HCT116 (cell line): ENCODE data around the gene TSPAN10. TPM values are rescaled to one million over a fixed set of nuclear protein-coding genes. Genes with fewer than 3 reads are reported as not detected.

Experiments
- ATAC-seq: fragments of 200-7000 bp; cut with Tn5 transposase; 2 replicates; pipeline ENCODE4 v1.9.1; 2020; ENCODE audit warnings: mild to moderate bottlenecking, moderate library complexity
- BruUV-seq: library from RNA; stranded (reverse); fragments of 400-500 nt; replicated peaks from 2 replicates; lab custom pipeline; 2021; lab: Mats Ljungman, UMichigan
- CTCF ChIA-PET: fragments of 300-600 bp; sonication (Branson Sonifier 250); formaldehyde crosslinking; loops from one replicate; lab custom pipeline; 2021; ENCODE audit warnings: antibody characterized with exemption; lab: Charles Lee
- POLR2A ChIA-PET: fragments of 300-600, 350-600 bp; sonication (Branson Sonifier 250); formaldehyde crosslinking; loops from one replicate; lab custom pipeline; 2021; ENCODE audit warnings: antibody characterized with exemption; lab: Charles Lee
- RAD21 ChIA-PET, 2 experiments: fragments of 300-600 bp; sonication (Branson Sonifier 250); formaldehyde crosslinking; loops; one replicate each; lab custom pipeline; 2023; ENCODE audit warnings: low total read pairs in 2 of 2; ENCODE audit not compliant: uncharacterized antibody in 2 of 2, unreplicated experiment in 2 of 2, low non-redundant PET in 1 of 2; lab: Charles Lee
- DNase-seq: peaks from one replicate; pipeline ENCODE4 v3.0.0-alpha.2; 2010; ENCODE audit warnings: low read depth, low spot score
- H2AFZ ChIP-seq: fragments of 200-600 bp; shearing (Covaris generic), sonication (generic); 2 replicates; pipeline ENCODE4 v1.6.1; 2017; ENCODE audit warnings: low read depth, mixed run types, mixed read lengths, antibody characterized with exemption, low read length; ENCODE audit not compliant: poor library complexity, severe bottlenecking
- H3K27ac ChIP-seq: 2 replicates; pipeline ENCODE4 v1.5.1; 2012; ENCODE audit warnings: low read depth, low read length
- H3K27me3 ChIP-seq: fragments of 200-600 bp; sonication (generic); 2 replicates; pipeline ENCODE4 v1.6.1; 2016; ENCODE audit warnings: mixed run types, low read length, mixed read lengths; ENCODE audit not compliant: insufficient read depth
- H3K36me3 ChIP-seq, 2 experiments: fragments of 200-500 bp in 1 of 2; fragments of 200-600 bp in 1 of 2; sonication (Bioruptor generic) in 1 of 2; sonication (generic) in 1 of 2; 2 replicates each; pipeline versions ENCODE4 v1.5.1 to v1.6.1; 2014 to 2016; ENCODE audit warnings: low read length in 2 of 2, inconsistent platforms in 1 of 2, mixed read lengths in 1 of 2, mixed run types in 1 of 2; ENCODE audit not compliant: insufficient read depth in 2 of 2, control insufficient read depth in 1 of 2
- H3K4me1 ChIP-seq, 2 experiments: fragments of 200-600 bp in 1 of 2; sonication (generic) in 1 of 2; 2 replicates each; pipeline versions ENCODE4 v1.5.1 to v1.6.1; 2012 to 2017; ENCODE audit warnings: low read length in 2 of 2, inconsistent platforms in 1 of 2, mild to moderate bottlenecking in 1 of 2, mixed read lengths in 1 of 2, mixed run types in 1 of 2, moderate library complexity in 1 of 2; ENCODE audit not compliant: insufficient read depth in 2 of 2, control insufficient read depth in 1 of 2
- H3K4me2 ChIP-seq: fragments of 200-600 bp; sonication (generic); 2 replicates; pipeline ENCODE4 v1.6.1; 2017; ENCODE audit warnings: mixed run types, low read length, mixed read lengths
- H3K4me3 ChIP-seq, 2 experiments: fragments of 200-600 bp in 1 of 2; sonication (generic) in 1 of 2; replicated peaks in 1 of 2; 2 replicates each; pipeline ENCODE4 v1.5.1; 2011 to 2016; ENCODE audit warnings: low read length in 2 of 2, control low read depth in 1 of 2, low read depth in 1 of 2, mild to moderate bottlenecking in 1 of 2, mixed read lengths in 1 of 2, mixed run types in 1 of 2
- H3K79me2 ChIP-seq: fragments of 200-600 bp; sonication (generic); 2 replicates; pipeline ENCODE4 v1.6.1; 2017; ENCODE audit warnings: mild to moderate bottlenecking, mixed run types, low read length, moderate library complexity, mixed read lengths; ENCODE audit not compliant: insufficient read depth
- H3K9ac ChIP-seq: fragments of 200-600 bp; sonication (generic); 2 replicates; pipeline ENCODE4 v1.6.1; 2016; ENCODE audit warnings: low read length, mixed read lengths
- H3K9me2 ChIP-seq: fragments of 200-600 bp; sonication (generic), shearing (Covaris generic); 2 replicates; pipeline ENCODE4 v1.6.1; 2017; ENCODE audit warnings: mixed run types, mild to moderate bottlenecking, moderate library complexity; ENCODE audit not compliant: insufficient read depth
- H3K9me3 ChIP-seq, 2 experiments: fragments of 200-500 bp in 1 of 2; fragments of 200-600 bp in 1 of 2; sonication (Bioruptor generic) in 1 of 2; sonication (generic) in 1 of 2; 2 replicates each; pipeline ENCODE4 v1.6.1; 2014 to 2017; ENCODE audit warnings: low read length in 2 of 2, mixed read lengths in 2 of 2, inconsistent platforms in 1 of 2, low read depth in 1 of 2, mild to moderate bottlenecking in 1 of 2, mixed run types in 1 of 2, moderate library complexity in 1 of 2; ENCODE audit not compliant: control insufficient read depth in 1 of 2, insufficient read depth in 1 of 2
- H4K20me1 ChIP-seq: fragments of 200-600 bp; sonication (generic), shearing (Covaris generic); 2 replicates; pipeline ENCODE4 v1.6.1; 2017; ENCODE audit warnings: mixed run types, mild to moderate bottlenecking, moderate library complexity; ENCODE audit not compliant: insufficient read depth
- CBX3 ChIP-seq: IDR thresholded peaks from 2 replicates; pipeline ENCODE4 v1.6.1; 2012; ENCODE audit warnings: low read depth
- EGR1 ChIP-seq: IDR thresholded peaks from 2 replicates; pipeline ENCODE4 v1.6.1; 2012; ENCODE audit warnings: low read depth
- FOSL1 ChIP-seq: IDR thresholded peaks from 2 replicates; pipeline ENCODE4 v1.6.1; 2012; ENCODE audit warnings: low read depth
- JUND ChIP-seq: IDR thresholded peaks from 2 replicates; pipeline ENCODE4 v1.6.1; 2012
- MAX ChIP-seq: IDR thresholded peaks from 2 replicates; pipeline ENCODE4 v1.6.1; 2012
- POLR2A ChIP-seq: IDR thresholded peaks from 2 replicates; pipeline ENCODE4 v1.7.0; 2011; ENCODE audit warnings: borderline replicate concordance; ENCODE audit not compliant: insufficient read depth, insufficient read length; ENCODE audit errors: extremely low read depth
- POLR2AphosphoS5 ChIP-seq: IDR thresholded peaks from 2 replicates; pipeline ENCODE4 v1.6.1; 2011; ENCODE audit warnings: mild to moderate bottlenecking, low read depth, low read length, moderate library complexity
- SIN3A ChIP-seq: IDR thresholded peaks from 2 replicates; pipeline ENCODE4 v1.6.1; 2012; ENCODE audit warnings: low read depth
- YY1 ChIP-seq: IDR thresholded peaks from 2 replicates; pipeline ENCODE4 v1.6.1; 2011; ENCODE audit warnings: low read length, low read depth, moderate library complexity, mild to moderate bottlenecking; ENCODE audit not compliant: insufficient replicate concordance; ENCODE audit errors: extremely low read depth
- ZFX ChIP-seq: fragments of 450-650 bp; IDR thresholded peaks from 2 replicates; pipeline ENCODE4 v1.6.1; 2017
- intact Hi-C: fragments of 100-400 bp; cut with micrococcal nuclease; formaldehyde crosslinking; loops from 2 replicates; pipeline ENCODE4 v1.10.0; 2022
- total RNA-seq: library from RNA; stranded (reverse); gene quantifications from one replicate; pipeline ENCODE4 v1.2.1, GENCODE V29; 2021; ENCODE audit not compliant: unreplicated experiment
- TF ChIP-seq, protein P1 (sequence below), 3 experiments: fragments of 200-600 bp in 1 of 3; sonication (generic) in 1 of 3; IDR thresholded peaks in 2 of 3; conservative IDR thresholded peaks in 1 of 3; 2 replicates each; pipeline ENCODE4 v1.5.1; 2012 to 2017; ENCODE audit warnings: low read depth in 2 of 3, low read length in 2 of 3, antibody characterized with exemption in 1 of 3, borderline replicate concordance in 1 of 3, control low read depth in 1 of 3, mild to moderate bottlenecking in 1 of 3, mixed read lengths in 1 of 3, mixed run types in 1 of 3, moderate library complexity in 1 of 3; ENCODE audit not compliant: insufficient read depth in 1 of 3

Gene TSPAN10
- total RNA-seq, 1 experiment from 2014 or later: 2.3 TPM

DNA sequence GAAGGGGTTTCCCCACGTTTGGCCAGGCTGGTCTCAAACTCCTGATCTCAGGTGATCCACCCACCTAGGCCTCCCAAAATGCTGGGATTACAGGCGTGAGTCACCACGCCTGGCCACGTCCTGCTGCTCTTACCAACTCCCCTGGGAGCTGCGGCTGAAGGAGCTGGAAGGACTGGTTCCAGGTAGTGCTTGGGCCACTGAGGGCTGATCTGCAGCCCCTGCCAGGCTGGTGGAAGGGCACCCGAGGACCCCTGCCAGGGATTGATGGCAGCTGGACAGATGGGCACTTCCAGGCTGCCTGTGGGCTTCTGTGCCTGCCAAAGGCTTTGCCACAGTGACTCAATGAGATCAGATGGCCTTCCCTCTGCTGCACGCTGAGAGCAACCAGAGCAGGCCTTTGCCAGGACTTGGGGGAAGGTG is 27.1 kb downstream of the TSPAN10 start (continued):
- TF ChIP-seq JUND: no peak; the same call in 1 of the 2 replicates
- TF ChIP-seq MAX: peak; percentile 62; the same call in 1 of the 2 replicates
- TF ChIP-seq, all 23 proteins: peak for 4

DNA sequence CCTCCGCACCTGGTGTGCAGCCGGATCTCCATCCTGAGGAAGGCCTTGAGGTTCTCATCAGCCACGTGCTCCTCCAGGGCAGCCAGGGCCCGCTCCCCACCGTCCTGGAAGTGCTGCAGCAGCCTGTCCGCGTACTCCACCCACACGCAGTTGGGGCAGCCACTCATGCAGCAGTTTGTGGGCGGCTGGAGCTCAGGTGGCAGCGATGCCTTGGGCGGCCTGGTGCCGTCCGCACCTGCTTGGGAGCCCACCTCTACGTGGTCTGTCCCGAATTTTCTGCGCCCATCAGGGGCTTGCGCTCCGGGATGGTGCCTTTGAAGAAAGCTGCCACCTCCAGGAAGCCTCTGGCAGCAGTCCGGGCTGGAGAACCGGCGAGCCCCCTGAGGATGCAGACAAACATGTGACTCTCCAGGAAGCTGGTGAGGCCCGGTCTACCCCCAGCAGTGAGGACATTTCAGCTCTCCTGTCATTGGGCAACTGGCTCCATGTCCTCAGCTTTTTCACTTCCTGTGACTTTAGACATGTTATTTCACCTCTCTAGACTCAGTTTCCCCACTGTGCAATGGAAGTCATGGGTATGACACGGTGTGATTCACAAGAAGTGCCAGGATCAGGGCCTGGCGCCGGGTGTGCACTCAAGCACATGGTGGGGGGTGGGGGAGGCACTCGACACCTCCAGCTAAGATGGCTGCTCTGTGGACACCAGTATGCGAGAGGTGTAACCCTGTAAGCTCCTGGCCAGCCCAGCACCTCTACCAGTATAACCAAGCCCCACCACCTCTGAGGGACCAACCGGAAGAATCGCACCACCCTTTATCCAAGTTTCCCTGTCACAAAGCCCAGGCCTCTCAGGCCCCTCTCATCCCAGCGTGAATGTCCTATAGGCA is 28.5 kb downstream of the TSPAN10 start:
- peaks cover 56% of the 10 kb centered on the region for H3K79me2 ChIP-seq
- RAD21 ChIA-PET: no interaction called here
- no peak overlapping the region for H2AFZ ChIP-seq
- ATAC-seq: peak; percentile 41
- BruUV-seq: no TSS peak
- H3K4me2 ChIP-seq: peak overlapping the region; percentile 89
- H3K27ac ChIP-seq: peak overlapping the region; percentile 86
- no peaks in the 10 kb centered on the region for H3K27me3 ChIP-seq
- no peaks in the 10 kb centered on the region for H3K9me2 ChIP-seq
- peak; percentile 95 for TF ChIP-seq CBX3
- peak; percentile 46; the same call in 1 of the 2 replicates for TF ChIP-seq SIN3A
- TF ChIP-seq ZFX: 0 out of 2 replicates have a peak, but pooled peaks have one; percentile 51
- TF ChIP-seq FOSL1: no peak
- peak; percentile 48 for TF ChIP-seq POLR2A
- no peak for TF ChIP-seq EGR1
- TF ChIP-seq YY1: peak; percentile 88
- TF ChIP-seq MAX: peak; percentile 100
- TF ChIP-seq, protein P1, sequence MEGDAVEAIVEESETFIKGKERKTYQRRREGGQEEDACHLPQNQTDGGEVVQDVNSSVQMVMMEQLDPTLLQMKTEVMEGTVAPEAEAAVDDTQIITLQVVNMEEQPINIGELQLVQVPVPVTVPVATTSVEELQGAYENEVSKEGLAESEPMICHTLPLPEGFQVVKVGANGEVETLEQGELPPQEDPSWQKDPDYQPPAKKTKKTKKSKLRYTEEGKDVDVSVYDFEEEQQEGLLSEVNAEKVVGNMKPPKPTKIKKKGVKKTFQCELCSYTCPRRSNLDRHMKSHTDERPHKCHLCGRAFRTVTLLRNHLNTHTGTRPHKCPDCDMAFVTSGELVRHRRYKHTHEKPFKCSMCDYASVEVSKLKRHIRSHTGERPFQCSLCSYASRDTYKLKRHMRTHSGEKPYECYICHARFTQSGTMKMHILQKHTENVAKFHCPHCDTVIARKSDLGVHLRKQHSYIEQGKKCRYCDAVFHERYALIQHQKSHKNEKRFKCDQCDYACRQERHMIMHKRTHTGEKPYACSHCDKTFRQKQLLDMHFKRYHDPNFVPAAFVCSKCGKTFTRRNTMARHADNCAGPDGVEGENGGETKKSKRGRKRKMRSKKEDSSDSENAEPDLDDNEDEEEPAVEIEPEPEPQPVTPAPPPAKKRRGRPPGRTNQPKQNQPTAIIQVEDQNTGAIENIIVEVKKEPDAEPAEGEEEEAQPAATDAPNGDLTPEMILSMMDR (IDR thresholded peaks at IDR 0.05 in 2 of 3, conservative IDR thresholded peaks at IDR 0.05 in 1 of 3; ENCODE audit: borderline replicate concordance in 1 of 3, insufficient read depth in 1 of 3, low read depth in 2 of 3, low read length in 2 of 3): no peak
- peak; percentile 28 for TF ChIP-seq POLR2AphosphoS5
- H3K9me3 ChIP-seq: no peaks in the 10 kb centered on the region
- intact Hi-C loops: no loop called here
- POLR2A ChIA-PET: interaction anchor here (0.5 to 2.7 kb wide), 5 partner anchors 10 to 358 kb away, joined by 3 to 9 read pairs (median 5); partner anchors contain the start of genes ARL16, CENPX, HGS and LRRC45
- peaks cover 3% of the 10 kb centered on the region; the same call in 1 of the 2 replicates for H4K20me1 ChIP-seq
- DNase-seq: no peak
- CTCF ChIA-PET: no interaction called here
- H3K9ac ChIP-seq: peak overlapping the region; percentile 97
- H3K4me3 ChIP-seq: peak overlapping the region; percentile 78 to 84
- H3K36me3 ChIP-seq: peaks cover 17 to 33% of the 10 kb centered on the region in 2 experiments
- peaks cover 40 to 48% of the 10 kb centered on the region in 2 experiments for H3K4me1 ChIP-seq
